RWPE1 (cell line): ENCODE measurements around the gene SPNS2.

Experiments used
- CTCF ChIA-PET: fragments of 350-600 bp; sonication (Branson Sonifier 250); formaldehyde crosslinking; extraction: SDS; loops from one replicate; lab custom pipeline; 2021; lab: Yijun Ruan, JAX
- POLR2A ChIA-PET: fragments of 400-600 bp; formaldehyde crosslinking; extraction: SDS; loops from one replicate; lab custom pipeline; 2020; ENCODE audit warnings: antibody characterized with exemption; ENCODE audit not compliant: low non-redundant PET; lab: Yijun Ruan, JAX
- DNase-seq: peaks from one replicate; pipeline ENCODE4 v3.0.0; 2012; ENCODE audit warnings: low spot score
- H3K27ac ChIP-seq: fragments of 450-650 bp; 2 replicates; pipeline ENCODE4 v1.5.1; 2017
- TF ChIP-seq, protein P1 (sequence below): fragments of 450-650 bp; conservative IDR thresholded peaks from 2 replicates; pipeline ENCODE4 v1.5.1; 2017; ENCODE audit warnings: low read depth, mild to moderate bottlenecking

SPNS2 gene

DNA sequence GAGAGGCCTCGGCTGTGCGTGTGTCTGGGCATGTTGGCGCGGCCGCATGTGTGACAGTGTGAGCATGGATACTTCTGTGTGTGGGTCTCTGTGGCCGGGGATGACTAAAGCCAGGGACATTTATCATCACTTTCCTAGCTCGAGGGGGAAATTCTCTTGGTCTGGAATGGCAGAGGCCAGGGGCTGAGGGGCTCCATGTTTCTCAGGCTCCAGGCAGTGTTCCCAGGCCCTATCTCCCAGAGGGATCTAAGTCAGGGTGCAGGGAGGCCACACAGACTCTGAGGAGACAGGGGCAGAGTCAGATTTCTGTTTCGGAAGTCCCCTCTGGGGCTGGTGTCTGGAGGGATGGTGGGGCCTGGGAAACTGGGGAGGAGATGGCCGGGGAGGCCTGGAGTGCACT is 23.7 kb upstream of the SPNS2 start:
- CTCF ChIA-PET = no interaction called here
- POLR2A ChIA-PET = no interaction called here
- H3K27ac ChIP-seq = no peak overlapping the region
- TF ChIP-seq, protein P1, sequence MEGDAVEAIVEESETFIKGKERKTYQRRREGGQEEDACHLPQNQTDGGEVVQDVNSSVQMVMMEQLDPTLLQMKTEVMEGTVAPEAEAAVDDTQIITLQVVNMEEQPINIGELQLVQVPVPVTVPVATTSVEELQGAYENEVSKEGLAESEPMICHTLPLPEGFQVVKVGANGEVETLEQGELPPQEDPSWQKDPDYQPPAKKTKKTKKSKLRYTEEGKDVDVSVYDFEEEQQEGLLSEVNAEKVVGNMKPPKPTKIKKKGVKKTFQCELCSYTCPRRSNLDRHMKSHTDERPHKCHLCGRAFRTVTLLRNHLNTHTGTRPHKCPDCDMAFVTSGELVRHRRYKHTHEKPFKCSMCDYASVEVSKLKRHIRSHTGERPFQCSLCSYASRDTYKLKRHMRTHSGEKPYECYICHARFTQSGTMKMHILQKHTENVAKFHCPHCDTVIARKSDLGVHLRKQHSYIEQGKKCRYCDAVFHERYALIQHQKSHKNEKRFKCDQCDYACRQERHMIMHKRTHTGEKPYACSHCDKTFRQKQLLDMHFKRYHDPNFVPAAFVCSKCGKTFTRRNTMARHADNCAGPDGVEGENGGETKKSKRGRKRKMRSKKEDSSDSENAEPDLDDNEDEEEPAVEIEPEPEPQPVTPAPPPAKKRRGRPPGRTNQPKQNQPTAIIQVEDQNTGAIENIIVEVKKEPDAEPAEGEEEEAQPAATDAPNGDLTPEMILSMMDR = no peak
- DNase-seq = no peak

DNA sequence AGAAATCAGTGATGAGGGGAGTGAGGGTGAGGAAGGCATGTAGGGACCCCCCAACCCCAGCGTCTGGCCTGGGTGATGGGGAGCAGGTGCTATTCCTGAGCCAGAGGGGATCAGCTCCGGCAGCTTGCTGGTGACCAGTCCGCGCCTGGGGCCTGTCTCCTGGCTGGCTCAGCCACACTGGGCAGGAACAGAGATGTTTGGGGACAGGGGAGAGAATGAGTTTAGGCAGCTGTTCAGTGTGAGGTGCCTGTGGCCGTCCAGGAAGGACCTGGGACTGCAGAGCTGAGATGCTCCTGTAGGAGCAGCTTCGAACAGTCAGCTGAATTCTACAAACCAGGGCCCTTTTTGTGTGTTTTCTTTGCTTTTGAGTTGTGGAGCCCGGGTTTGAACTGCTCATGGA is 23.2 kb upstream of the SPNS2 start:
- ChIA-PET CTCF (interaction anchor here (0.8 to 1.0 kb wide), 2 partner anchors 38 to 54 kb away, joined by 5 to 8 read pairs; no protein-coding TSS in a partner anchor), POLR2A (no interaction called here)
- TF ChIP-seq, protein P1 = no peak
- H3K27ac ChIP-seq = no peak overlapping the region
- no peak for DNase-seq

DNA sequence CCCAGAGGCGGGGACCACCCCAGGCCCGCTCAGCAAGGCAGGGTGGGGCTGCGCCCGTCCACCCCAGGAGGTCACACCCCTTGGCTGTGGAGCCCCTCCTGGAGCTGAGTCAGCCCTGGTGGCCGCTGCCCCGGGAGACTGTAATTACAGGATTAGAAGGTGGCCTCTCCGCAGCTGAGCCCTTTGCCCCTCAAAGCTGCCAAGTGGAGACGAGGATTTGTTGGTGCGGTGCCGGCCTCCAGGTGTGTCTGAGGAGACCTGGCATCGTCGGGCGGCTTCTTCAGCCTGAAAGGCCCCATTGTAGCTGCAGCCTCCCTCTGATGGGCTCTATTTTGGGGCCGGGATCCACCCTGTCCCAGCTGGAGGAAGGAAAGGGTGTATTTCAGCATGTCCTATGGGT is 22.7 kb upstream of the SPNS2 start:
- POLR2A ChIA-PET = no interaction called here
- CTCF ChIA-PET = interaction anchor here (0.8 to 1.0 kb wide), 2 partner anchors 38 to 55 kb away, joined by 5 to 8 read pairs; no protein-coding TSS in a partner anchor
- no peak for DNase-seq
- TF ChIP-seq, protein P1 = no peak
- no peak overlapping the region for H3K27ac ChIP-seq

DNA sequence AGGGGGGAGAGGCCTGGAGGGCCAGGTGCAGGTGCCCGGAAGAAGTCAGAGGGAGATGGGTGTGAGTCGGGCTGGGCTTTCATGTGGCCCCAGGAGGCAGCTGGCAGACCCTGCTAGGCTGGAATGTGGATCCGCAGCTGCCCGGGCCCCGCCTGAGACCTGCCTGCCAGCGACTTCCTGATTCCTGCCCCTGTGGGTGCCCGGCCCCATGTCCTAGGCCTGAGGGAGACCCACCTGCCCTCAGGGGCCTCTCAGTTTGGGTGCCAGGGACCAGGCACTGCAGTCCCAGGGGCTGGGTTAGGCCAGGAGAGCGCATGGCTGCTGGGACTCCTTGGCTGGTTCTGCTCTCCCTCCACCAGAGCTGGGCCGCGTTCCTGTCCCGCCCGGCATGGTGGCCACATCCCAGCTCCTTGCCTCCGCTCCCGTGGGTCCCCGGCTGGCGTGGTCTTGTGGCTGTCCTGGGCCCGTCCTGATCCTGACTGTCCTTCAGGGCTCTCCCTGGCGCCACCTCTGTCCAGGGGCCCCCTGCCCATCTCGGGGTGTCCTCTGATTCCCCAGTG is 22.1 kb upstream of the SPNS2 start:
- TF ChIP-seq, protein P1 = no peak
- DNase-seq = no peak
- CTCF ChIA-PET = interaction anchor here (1.0 kb wide), 1 partner anchor 55 kb away, joined by 8 read pairs; no protein-coding TSS in a partner anchor
- no peak overlapping the region for H3K27ac ChIP-seq
- POLR2A ChIA-PET = no interaction called here

DNA sequence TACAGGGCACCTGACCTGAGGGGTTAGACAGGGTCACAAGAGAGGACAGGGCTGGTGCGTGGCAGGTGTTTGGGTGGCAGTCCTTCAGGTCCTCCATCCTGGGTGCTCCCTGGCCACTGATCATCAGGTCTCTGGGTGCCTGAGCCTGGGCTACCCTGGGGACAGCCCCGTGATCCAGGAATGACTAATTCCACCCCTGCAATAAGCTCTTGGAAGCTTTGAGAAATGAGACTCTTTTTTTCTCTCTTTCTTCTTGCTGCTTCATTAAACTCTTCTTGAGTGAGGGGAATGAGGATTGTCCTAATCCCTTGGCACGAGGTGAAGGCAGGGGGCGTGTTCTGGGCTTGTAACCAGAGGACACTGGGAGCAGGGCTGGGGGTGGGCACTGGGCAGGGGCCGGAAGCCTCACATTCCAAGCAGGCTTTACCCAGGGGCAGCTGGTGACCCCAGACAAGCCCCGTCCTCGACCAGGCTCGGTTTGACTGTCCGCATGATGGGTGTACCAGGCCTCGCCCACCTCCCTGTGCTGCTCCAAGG is 21.4 kb upstream of the SPNS2 start:
- POLR2A ChIA-PET = no interaction called here
- CTCF ChIA-PET = no interaction called here
- no peak for DNase-seq
- H3K27ac ChIP-seq = no peak overlapping the region
- TF ChIP-seq, protein P1 = no peak

DNA sequence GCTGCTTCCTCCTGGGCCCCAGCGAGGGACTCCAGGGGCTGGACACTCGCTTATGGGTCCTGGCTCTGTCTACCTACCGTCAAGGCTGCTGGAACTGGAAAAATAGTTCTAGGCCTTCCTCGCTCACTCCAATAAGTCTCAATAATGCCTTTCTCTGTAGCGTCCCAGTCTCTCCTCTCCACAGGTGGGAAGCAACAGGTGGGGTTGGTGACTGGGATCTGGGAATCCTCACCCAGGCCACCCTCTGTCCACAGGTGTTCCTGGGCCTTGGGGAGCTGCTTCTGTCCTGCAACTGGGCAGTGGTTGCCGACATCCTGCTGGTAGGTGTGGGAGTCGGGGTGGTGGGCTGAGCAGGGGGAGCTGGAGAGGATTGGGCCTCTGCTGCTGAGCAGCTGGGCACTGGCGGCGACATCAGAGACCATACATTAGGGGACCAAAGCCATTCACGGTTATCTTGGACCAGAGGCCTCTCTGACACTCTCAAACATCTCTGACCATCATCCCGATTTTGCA is 20.3 kb upstream of the SPNS2 start:
- no peak overlapping the region for H3K27ac ChIP-seq
- POLR2A ChIA-PET = interaction anchor here (0.8 kb wide), 1 partner anchor 31 kb away, joined by 4 read pairs; no protein-coding TSS in a partner anchor
- CTCF ChIA-PET = interaction anchor here (0.5 kb wide), 1 partner anchor 23 kb away, joined by 4 read pairs; no protein-coding TSS in a partner anchor
- TF ChIP-seq, protein P1 = no peak
- no peak for DNase-seq
